Activated T-helper 1 cell treated with Interleukin-2 at 50 U/mL for 16 hours (primary cell): ENCODE measurements around the gene KCNJ1.

Experiments
- DNase-seq: peaks from one replicate; pipeline ENCODE4 v3.0.0-alpha.2; 2020; ENCODE audit warnings: low read depth

Gene KCNJ1

GRCh38 chr11:128848815-128849455, 18.2 kb downstream of the KCNJ1 start:
- peak; percentile 41 for DNase-seq

DNA sequence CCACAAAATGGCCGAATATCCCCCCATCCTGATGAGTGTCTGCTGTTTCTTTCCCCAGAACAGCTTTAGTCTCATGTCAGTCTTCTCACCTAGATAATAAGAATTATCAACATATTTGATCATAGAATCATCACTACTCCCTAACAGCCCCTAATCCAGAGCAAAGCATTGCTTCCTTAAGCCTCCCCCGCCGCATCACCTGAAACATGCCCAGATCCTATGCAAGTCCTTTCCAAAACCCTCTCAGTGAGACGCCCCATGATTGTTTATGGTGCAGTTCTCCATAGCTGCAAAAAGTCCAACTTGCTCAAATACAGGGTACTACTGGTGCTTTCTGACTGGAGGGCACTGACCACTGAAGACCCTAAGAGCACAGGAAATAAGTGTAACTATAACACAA, 20.1 kb downstream of the KCNJ1 start:
- DNase-seq = no peak

DNA sequence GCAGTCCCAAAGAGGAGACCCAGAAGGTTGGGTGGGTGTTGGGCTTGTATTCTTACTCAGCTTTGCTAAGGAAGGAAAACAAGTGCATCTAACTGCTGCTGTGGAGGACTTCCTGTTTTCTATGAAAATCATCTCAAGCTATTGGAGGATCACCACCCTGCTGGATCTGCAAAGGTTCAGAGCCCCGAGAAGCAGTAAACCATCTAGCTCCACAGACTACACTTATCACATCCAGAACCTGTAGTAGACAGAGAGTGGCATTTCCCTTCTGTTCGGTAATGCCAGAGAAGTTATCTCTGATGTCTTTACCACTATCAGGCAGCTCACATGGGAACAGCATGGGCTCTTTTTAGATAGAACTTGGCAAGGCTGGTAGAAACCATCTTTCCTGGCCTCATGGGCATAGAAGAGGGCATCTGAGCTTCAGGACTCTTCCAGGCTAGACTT, 21.7 kb downstream of the KCNJ1 start:
- DNase-seq = no peak

GRCh38 chr11:128843198-128843785, 23.8 kb downstream of the KCNJ1 start:
- no peak for DNase-seq

DNA sequence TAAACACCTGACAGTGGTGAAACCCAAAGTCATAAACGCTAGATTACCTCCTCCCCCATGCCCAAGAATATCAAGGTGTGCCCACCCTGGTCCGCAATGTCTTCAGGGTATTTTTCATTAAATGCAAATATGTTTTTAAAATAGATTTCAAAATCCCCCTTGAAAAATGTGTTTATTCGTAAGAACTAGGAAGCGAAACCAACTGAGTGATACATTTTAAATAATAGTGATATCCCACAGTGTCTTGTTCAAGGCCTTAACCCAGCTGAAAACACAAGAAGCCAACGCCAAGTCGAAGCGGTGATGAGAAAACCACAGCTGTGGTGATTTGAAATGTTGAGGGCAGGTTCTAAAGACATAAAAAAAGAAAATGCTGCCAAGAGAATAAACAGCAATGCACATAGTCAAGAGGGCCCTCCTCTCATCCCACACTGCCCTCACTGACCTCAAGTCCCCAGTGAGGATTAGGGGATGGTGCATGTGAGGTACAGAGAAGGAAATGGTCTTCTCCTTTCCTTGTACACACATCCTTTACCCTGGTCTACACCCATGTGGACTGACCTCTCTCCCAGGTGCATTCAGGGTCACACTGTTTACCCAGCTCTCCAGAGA, 25.5 kb downstream of the KCNJ1 start:
- no peak for DNase-seq

DNA sequence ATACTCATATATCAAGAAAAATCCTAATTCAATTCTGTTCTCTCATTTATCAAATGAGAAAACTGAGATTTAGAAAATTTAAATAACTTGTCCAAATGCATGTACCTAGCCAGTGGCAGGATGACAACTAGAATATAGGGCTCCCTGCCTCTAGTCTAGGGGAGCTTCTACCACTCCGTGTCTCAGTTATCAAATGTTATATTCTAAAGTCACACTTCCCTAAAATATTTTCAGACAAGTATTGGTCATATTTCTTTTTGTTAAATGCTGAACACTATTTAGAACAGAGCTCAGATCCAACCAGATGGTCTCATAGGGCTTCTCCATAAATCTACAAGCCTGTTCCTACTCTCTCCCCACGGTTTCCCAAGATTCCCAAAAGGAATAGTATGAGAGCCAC, 26.3 kb downstream of the KCNJ1 start:
- DNase-seq = no peak

DNA sequence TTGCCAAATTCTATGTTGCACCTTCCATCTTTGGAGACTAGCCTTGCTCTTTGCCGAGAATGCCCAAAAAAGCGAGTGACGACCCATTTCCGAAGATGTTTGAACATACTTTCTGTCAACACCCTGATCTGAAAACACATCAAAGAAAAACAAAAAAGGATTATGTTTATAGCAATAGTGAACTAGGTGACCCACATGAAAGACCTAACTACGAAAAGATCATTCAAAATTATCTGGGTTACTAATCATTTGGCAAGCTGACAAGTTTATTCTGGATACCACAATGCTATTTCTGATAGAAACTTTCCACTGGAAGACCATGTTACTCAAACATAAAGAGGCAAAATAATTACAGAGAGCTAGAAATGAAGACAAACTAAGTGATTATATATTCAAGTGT, 27.0 kb downstream of the KCNJ1 start:
- DNase-seq = no peak

DNA sequence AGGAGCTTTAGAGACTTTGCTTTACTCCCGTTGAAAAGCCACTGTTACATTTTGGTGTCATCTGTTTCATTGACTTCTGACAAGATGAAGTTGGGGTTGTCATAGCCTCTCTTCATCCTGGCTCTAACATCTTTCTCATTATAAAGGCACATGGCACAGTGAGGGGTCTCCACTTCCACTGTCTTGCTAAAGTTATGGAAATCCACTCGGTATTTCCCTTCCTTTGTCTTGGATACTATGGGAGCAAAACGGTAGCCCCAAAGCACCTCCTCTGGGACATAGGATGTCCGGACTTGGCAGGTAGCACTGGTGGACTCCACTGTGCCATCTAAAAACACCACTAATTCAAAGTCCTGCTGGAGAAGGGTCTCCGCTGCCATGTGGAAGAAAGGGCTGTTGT, 28.0 kb downstream of the KCNJ1 start:
- DNase-seq = no peak

DNA sequence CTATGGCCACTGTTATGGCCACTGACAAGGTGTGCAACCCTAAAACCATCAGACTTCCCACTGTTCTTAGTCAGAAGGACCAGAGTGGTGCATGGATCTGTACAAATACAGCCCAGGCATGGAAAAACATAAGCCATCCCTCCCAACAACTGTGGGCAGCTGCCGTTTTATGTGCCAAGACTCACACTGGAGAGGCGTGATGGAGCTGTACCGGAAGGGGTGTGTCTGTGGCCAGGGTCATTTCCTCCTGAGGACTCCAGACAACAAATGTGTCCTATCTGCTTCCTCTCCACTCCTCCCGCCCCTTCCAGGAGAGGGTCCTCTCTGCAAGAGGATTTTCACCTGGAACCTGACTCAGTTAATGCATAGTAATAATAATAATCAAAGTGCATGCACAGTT, 29.5 kb downstream of the KCNJ1 start:
- DNase-seq = no peak

DNA sequence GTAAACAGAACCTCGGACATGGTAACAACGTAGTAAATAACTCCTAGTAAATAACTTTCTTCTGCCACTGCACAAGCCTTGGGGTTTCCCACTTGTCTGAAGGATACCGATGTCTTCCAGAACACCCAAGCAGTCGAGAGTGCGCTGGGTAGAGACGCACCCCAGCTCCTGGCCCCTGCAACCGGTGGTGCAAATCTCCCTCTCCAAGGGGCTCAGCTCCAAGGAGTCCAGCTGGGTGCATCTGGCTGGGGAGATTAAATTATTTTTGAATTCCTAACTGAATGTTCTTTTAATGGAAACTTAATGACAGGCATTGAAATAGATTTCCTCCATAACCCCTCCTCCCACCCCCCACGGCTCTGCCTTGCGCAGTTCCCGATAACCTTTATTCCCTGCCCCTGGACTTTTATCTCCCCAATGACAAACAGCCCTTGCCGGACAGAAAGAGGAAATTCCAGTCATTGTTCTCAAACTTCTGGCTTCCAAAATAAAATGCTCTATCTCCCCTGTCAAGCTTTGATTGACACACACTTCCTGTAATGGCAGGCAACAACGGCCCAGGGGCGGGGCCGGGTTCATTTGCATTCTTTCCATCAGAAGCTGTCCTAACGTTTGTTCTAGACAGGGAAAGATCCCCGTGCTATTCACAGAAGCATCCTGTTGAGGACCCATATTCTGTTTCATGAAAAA, 31.2 kb downstream of the KCNJ1 start:
- no peak for DNase-seq

DNA sequence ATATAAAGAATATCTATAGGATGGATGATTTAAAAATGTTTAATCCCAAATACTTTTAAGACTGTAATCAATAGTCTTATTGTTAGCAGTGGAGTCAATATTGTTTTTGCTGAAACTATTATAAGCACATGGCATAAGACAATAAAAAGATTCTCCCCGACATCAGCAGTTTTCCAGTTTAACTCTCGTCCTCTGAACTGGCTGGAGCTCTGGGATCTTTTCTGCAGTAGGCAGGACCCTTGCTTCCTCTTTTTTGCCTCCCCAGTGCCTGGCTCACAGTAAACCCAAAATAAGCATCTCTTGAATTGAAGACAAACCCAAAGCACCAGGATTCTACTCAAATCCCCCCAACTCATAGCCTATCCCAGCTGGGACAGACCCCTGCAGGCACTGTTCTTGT, 32.9 kb downstream of the KCNJ1 start:
- DNase-seq = no peak

DNA sequence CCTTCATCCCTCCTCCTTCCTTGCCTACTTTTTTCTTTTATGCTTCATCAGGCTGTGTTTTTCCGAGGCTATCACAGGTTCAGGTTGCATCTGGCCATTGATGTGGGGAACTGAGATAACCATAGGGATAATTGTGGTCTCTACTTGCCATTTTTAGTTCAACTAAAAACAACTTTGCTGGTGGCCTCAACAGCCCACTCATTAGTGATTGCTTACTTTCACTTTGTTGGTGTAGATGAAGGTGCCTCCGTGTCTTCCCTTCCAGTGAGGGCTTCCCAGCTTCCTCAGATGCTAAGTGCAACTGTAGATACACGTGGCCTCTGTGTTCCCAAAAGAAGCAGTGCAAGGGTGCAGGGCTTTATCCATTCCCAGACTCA, 35.0 kb downstream of the KCNJ1 start:
- no peak for DNase-seq

DNA sequence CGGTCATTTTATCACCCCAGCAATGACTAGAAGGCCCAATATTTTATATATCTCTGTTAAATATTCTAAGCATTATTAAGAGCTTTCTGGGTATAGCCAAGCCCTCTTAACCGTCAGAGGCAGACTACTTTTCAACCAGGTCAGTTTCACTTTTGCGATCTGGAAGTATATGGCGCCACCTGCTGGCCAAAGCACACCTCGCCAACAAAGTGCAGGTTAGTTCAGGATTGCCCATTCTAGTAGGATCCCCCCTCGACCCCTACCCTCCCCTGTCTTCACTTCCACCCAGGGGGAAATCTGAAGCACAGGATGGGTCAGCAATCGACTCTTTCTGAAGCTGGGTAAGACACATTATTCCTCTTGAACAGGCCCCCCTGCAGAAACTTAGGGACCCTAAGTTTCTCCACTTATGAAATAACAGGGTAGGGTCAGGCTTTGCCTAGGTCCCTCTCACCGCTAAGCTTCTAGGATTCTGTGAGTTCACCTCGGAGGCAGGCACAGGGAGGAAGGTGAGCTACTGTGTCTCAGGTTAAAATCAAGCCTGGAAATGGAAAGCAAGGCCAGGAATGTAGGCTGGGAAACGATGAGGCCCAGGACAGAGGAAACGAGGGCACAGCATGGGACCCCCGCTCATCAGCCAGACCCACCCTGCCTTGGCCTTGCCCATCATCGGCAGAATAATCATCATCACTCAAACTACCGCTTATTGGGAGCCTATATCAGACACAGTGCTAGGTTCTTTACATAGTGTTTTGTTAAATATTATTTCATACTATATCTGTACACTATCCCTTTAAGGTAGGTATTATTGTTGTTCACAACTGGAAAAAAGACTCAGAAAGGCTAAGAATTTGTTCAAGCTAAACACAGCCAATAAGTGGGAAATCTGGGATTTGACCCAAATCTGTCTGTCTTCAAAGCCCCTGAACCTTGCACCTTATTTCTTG, 35.6 kb downstream of the KCNJ1 start:
- peak; percentile 75 for DNase-seq

GRCh38 chr11:128830290-128831173, 36.6 kb downstream of the KCNJ1 start:
- DNase-seq = no peak

DNA sequence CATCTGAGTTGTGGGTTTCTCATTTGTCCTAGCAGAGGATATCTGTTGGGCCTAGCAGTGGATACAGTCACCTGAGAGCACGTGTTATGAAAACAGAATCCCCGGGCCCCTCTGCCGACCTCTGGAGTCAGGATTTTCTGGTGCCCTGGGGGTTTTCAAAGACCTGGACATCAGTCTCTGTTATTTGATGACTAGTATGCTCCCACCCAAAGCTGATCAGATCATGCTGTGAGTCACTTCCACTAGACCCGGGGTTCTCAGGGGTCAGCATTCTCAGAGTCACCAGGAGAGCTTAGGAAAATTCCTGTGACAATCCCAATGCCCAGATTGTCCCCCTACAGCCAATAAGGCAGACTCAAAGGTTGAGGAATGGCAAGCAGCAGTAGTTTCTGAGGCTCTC, 38.7 kb downstream of the KCNJ1 start:
- DNase-seq = no peak

- DNase-seq = no peak
These were observed 39.8 kb downstream of the KCNJ1 start for GRCh38 chr11:128827191-128827893.

- DNase-seq = no peak
These were observed 41.9 kb downstream of the KCNJ1 start for GRCh38 chr11:128825050-128825784.

GRCh38 chr11:128824191-128825049, 42.7 kb downstream of the KCNJ1 start:
- DNase-seq = no peak

GRCh38 chr11:128823753-128824152, 43.3 kb downstream of the KCNJ1 start:
- no peak for DNase-seq
